DMS114 treated with DMSO at 0.1 percent for 48 hours (cell line): ENCODE data around the gene TUBGCP3.
"Not testable (repeated sequence)": the region's sequence is repeated elsewhere in the genome, so short reads cannot be mapped to it uniquely, and the experiment has no call there.

Source experiments
- DNase-seq: peaks from one replicate; lab custom pipeline; 2025; ENCODE audit not compliant: unreplicated experiment; lab: John Stamatoyannopoulos, UW

TUBGCP3 gene

DNA sequence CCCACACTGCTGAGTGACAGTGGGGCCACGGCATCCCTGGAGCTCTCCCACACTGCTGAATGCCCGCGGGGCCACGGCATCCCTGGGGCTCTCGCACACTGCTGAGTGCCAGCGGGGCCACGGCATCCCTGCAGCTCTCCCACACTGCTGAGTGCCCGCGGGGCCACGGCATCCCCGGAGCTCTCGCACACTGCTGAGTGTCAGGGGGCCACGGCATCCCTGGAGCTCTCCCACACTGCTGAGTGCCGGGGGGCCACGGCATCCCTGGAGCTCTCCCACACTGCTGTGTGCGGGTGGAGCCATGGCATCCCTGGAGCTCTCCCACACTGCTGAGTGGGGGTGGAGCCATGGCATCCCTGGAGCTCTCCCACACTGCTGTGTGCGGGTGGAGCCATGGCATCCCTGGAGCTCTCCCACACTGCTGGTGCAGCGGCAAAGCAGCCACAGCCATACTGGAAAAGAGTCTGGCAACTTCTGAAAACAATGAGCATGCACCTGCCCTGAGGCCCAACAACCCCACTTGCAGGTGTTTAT, 8.6 kb downstream of the TUBGCP3 start:
- DNase-seq: no peak

DNA sequence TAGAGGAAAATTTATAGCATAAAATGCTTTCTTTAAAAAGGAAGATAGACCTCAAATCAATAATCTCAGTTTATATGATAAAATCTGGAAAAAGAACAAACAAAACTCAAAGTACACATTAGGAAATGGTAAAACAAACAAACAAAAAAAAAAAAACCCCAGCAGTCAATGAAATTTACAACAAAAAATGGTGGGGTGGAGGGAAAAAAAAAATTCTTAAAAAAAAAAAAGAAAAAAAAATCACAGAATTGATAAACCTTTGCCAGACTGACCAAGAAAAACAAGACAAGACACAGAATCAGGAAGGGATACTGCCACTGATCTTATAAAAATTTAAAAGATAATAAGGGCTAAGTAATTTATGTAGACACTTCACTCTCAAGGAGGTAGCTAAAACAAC, 11.2 kb downstream of the TUBGCP3 start:
- no peak for DNase-seq

- DNase-seq: no peak
Observed at GRCh38 chr13:112576191-112576590, 11.8 kb downstream of the TUBGCP3 start.

GRCh38 chr13:112575675-112576074, 12.3 kb downstream of the TUBGCP3 start:
- DNase-seq: no peak

DNA sequence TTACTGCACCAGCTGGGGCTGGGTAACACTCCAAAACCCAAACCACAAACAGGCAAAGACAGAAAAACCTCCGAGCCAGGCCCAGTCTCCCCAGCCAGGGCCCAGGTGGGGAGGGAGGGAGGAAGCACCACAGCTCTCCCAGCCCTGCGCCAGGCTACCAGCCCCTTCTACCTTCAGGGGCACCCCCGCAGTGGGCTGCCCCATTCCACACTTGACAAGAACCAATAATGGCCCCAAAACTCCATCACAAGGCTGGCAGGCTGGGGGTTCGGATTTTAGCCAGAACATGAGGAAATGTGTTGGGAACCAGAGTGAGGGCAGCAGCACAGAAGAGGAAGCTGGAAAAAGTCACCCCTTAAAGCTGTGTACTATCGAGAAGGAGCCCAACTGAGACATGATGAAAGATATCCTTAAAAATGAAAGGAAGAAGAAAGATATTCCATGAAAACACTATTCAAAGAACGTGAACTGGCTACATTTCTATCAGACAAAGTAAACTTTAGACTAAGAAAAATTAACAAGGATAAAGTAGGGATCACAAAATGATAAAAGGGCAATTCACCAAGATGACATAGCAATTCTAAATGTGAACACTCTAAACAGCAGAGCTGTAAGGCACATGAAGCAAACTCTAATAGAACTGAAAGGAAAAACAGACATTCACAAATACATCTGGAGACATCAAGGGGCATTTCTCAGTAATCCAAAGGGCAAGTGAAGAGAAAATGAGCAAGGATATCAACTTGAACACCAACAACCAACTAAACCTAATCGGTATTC, 12.9 kb downstream of the TUBGCP3 start:
- DNase-seq: no peak

GRCh38 chr13:112574416-112574815, 13.5 kb downstream of the TUBGCP3 start:
- no peak for DNase-seq

DNA sequence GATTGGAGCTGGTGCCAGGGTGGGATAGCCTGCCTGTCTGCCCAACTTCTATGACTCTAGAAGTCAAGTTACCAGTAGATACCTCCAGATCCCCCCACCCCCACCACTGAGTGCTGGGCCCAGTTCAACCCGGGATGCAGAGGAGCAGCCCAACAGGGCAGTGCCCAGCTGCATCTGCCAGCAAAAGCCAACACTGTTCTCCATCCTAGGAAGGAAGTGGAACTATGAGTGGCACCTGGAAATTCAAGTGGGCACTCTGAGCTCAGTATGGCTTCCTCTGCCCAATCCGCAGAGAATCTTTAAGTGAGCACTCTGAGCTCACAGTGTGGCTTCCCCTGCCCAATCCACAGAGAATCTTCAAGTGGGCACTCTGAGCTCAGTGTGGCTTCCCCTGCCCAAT, 14.2 kb downstream of the TUBGCP3 start:
- no peak for DNase-seq

DNA sequence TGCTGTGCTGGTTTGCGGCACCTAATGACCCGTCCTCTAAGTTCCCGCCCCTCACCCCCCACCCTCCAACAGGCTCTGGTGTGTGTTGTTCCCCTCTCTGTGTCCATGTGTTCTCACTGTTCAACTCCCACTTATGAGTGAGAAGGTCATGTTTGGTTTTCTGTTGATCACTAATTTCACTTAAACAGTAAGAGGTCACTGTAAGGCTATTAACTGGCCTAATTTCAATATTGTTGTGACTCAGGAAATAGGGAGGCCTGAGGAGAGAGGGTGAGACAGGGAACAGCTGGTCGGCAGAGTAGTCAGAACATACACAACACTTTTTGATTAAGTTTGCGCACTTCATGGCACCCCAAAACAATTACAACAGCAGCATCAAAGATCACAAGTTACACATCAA, 15.6 kb downstream of the TUBGCP3 start:
- no peak for DNase-seq

- no peak for DNase-seq
Observed at GRCh38 chr13:112569821-112570220, 18.1 kb downstream of the TUBGCP3 start.

- no peak for DNase-seq
Observed at GRCh38 chr13:112567161-112567862, 20.6 kb downstream of the TUBGCP3 start.

DNA sequence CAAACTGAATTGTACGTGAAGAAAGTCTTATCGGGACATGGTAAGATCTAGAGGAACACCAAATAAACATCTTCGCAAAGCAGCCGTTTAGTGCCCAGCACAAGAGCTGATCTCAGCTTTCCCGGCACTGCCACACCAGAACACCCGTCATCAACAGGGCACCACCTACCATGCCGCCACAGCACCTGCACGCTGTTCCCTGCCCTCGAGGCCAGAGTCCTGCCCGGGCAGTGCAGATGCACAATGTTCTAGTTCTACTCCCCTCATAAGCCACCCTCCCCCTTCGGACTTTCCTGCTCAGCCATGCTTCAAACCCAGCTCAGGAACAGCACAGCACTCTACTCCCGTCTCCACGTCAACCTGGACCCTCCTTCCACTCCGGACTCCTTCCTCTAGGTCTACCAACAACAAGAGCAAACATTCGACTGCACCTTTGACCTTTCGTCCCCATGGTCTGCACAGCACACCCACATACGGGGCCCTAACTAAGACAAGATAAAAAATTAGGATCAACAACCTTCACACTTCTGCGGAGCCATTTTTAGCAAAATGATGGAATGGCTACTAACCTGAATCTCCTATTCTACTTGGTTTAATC, 25.1 kb downstream of the TUBGCP3 start:
- no peak for DNase-seq

DNA sequence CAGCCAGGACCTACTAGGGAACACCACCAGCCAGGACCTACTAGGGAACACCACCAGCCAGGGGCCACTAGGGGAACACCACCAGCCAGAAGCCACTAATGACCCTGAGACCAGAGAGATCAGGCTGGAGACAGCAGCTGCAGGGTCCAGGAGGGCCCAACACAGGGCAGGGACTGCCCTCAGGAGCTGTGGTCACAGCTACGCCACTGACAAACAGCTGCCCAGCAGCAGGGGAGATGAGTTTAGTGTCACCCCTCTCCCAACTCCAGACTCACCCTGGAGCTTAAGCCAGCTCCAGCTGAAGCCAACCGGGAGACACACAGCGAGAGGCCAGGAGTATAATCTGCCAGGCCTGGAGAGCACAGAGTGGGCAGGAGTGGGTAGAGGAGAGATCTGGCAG, 25.7 kb downstream of the TUBGCP3 start:
- no peak for DNase-seq

GRCh38 chr13:112561478-112561877, 26.5 kb downstream of the TUBGCP3 start:
- DNase-seq: no peak

GRCh38 chr13:112558696-112559418, 29.1 kb downstream of the TUBGCP3 start:
- no peak for DNase-seq

GRCh38 chr13:112556600-112556999, 31.4 kb downstream of the TUBGCP3 start:
- DNase-seq: no peak

DNA sequence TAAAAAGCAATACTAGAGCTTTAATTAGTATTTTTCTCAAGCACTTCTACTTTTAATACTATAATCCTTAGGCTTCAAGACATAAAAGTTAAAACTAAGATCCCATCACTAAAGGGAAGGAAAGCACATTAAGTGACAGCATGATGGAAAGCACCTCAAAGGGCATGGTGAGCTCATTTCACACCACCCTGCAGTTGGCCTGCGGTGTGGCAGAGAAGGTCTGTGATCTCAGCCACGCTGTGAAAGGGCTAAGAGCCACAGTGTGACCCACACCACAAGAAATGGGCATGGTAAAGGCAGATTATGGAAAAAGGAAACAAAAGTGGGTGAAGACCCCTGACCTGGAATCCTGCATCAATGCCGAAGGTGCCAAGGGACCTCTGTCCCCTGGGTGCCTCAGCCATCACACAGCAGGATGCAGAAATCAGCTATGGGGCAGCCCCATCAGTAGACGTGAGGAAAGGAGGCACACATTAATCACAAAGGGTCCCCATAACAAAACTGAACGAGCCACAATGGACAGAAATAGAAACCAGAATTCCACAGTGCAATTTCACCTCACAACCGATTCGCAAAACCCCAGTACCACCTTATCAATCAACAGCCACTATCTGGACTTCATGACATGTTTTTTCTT, 33.6 kb downstream of the TUBGCP3 start:
- no peak for DNase-seq

GRCh38 chr13:112548975-112549374, 39.0 kb downstream of the TUBGCP3 start:
- not testable (repeated sequence) for DNase-seq

- DNase-seq: no peak
Observed at GRCh38 chr13:112545856-112546255, 42.1 kb downstream of the TUBGCP3 start.

GRCh38 chr13:112532837-112533745, 54.9 kb downstream of the TUBGCP3 start:
- DNase-seq: no peak
